ENCODE data around the gene NEK4. TPM values are rescaled to one million over a fixed set of nuclear protein-coding genes. Genes with fewer than 3 reads are reported as not detected.
A peak's percentile ranks its signal among the peaks of the same experiment; 100 is the strongest.

The NEK4 gene
- total and polyA plus RNA-seq, 2 donors (not counting 1 experiment from before 2014, with no cell fraction given), result 9.0 to 33.8 TPM

- H3K4me3 Mint-ChIP-seq, result no peak overlapping the region
- CTCF ChIA-PET, result no interaction called here
Observed at GRCh38 chr3:52777959-52778805, 7.4 kb upstream of the NEK4 start.

More at GRCh38 chr3:52777959-52778805, 7.4 kb upstream of the NEK4 start:
- Histone ChIP-seq H4K20me1 (ENCODE audit: control insufficient read depth, insufficient read depth, low read length, poor library complexity, severe bottlenecking) (no peaks in the 10 kb centered on the region), H2AFZ (ENCODE audit: insufficient read depth, low read depth, low read length, poor library complexity, severe bottlenecking) (peak overlapping the region; percentile 56), H3K27me3 (replicated peaks in 1 of 4; ENCODE audit: control extremely low read depth in 1 of 4, control insufficient read depth in 3 of 4, insufficient read depth in 4 of 4, low read length in 3 of 4) (no peaks in the 10 kb centered on the region), H3K4me1 (ENCODE audit: control insufficient read depth in 2 of 2, insufficient read depth in 2 of 2, low read length in 2 of 2) (peaks cover 14 to 19% of the 10 kb centered on the region in 2 donors), H3K27ac (ENCODE audit: low read length in 2 of 2) (no peak overlapping the region), H3K4me3 (ENCODE audit: control extremely low read depth in 1 of 5, extremely low read depth in 1 of 5, insufficient read depth in 1 of 5, low read depth in 2 of 5, low read length in 4 of 5) (no peak overlapping the region), H3K9ac (ENCODE audit: low read length) (no peak overlapping the region), H3K79me2 (ENCODE audit: control insufficient read depth, insufficient read depth, low read length) (no peaks in the 10 kb centered on the region), H3K9me3 (ENCODE audit: control extremely low read depth in 1 of 3, control insufficient read depth in 2 of 3, insufficient read depth in 1 of 3, low read length in 2 of 3) (no peaks in the 10 kb centered on the region), H3K36me3 (replicated peaks in 1 of 2; ENCODE audit: control extremely low read depth in 1 of 2, control insufficient read depth in 1 of 2, extremely low read depth in 1 of 2, insufficient read depth in 2 of 2, low read length in 1 of 2) (no peaks in the 10 kb centered on the region), H3K4me2 (replicated peaks; ENCODE audit: low read depth, low read length, poor library complexity, severe bottlenecking) (no peak overlapping the region)
- H3K9me3 Mint-ChIP-seq (ENCODE audit: insufficient read depth), result no peaks in the 10 kb centered on the region
- H3K27ac Mint-ChIP-seq, result peak overlapping the region; percentile 6
- DNase-seq, result no peak
- WGBS (ENCODE audit: insufficient coverage), result 61% methylated on average over 15 of the region's 17 CpGs
- POLR2A ChIA-PET, result interaction anchor here (1.9 kb wide), 1 partner anchor 7 kb away, joined by 15 read pairs; the partner anchor contains the start of gene NEK4
- TF ChIP-seq EZH2 (IDR thresholded peaks at IDR 0.05; ENCODE audit: borderline replicate concordance, insufficient read depth, low read depth, low read length, poor library complexity, severe bottlenecking), result no peak
- TF ChIP-seq CTCF (IDR thresholded peaks at IDR 0.05), result no peak
- H3K4me1 Mint-ChIP-seq, result peaks cover 14% of the 10 kb centered on the region
- no peak for ATAC-seq (ENCODE audit: low read depth)
- intact Hi-C loops (cut with micrococcal nuclease), result no loop called here
- H3K27me3 Mint-ChIP-seq, result no peaks in the 10 kb centered on the region

Measured in B cell (primary cell).